ENCODE data around the gene DNAI1.

Gene DNAI1

DNA sequence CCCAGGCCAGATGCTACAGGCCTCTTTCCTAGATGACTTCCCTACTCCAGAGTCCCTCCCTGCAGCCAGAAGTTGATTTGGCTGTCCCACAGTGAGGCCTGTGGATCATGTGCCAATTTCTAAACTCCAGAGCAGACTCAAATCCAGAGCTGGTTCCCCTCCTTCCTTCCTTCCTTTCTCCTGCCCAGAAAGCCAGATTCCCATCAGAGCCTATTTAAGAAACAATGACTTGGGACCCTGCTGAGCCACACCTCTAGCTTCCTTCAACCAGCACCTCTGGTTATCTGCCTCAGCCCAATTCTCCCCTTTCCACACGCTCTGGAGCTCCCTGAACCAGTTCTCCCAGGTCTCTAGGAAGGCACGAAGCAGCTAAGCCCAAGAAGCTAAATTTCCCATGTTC is 7.5 kb upstream of the DNAI1 start:
- no peak for TF ChIP-seq CTCF (IDR thresholded peaks at IDR 0.05; ENCODE audit: low read depth, low read length, missing control alignments)
- no peak overlapping the region for H3K4me3 ChIP-seq (replicated peaks; ENCODE audit: low read depth, low read length)
- DNase-seq (ENCODE audit: extremely low read depth, low read depth): no peak

- no peak for TF ChIP-seq CTCF (IDR thresholded peaks at IDR 0.05; ENCODE audit: low read depth, low read length, missing control alignments)
- no peak for DNase-seq (ENCODE audit: extremely low read depth, low read depth)
- no peak overlapping the region for H3K4me3 ChIP-seq (replicated peaks; ENCODE audit: low read depth, low read length)
Observed at GRCh38 chr9:34451545-34451944, 7.1 kb upstream of the DNAI1 start.

GRCh38 chr9:34452568-34452967 is 6.0 kb upstream of the DNAI1 start:
- no peak for DNase-seq (ENCODE audit: extremely low read depth, low read depth)
- no peak for TF ChIP-seq CTCF (IDR thresholded peaks at IDR 0.05; ENCODE audit: low read depth, low read length, missing control alignments)

GRCh38 chr9:34454571-34455065 is 4.0 kb upstream of the DNAI1 start:
- no peak for DNase-seq (ENCODE audit: extremely low read depth, low read depth)
- no peak for TF ChIP-seq CTCF (IDR thresholded peaks at IDR 0.05; ENCODE audit: low read depth, low read length, missing control alignments)
- H3K4me3 ChIP-seq (replicated peaks; ENCODE audit: low read depth, low read length): no peak overlapping the region

More at GRCh38 chr9:34452568-34452967, 6.0 kb upstream of the DNAI1 start:
- no peak overlapping the region for H3K4me3 ChIP-seq (replicated peaks; ENCODE audit: low read depth, low read length)

- DNase-seq (ENCODE audit: extremely low read depth, low read depth): no peak
- no peak overlapping the region for H3K4me3 ChIP-seq (replicated peaks; ENCODE audit: low read depth, low read length)
- no peak for TF ChIP-seq CTCF (IDR thresholded peaks at IDR 0.05; ENCODE audit: low read depth, low read length, missing control alignments)
Observed at GRCh38 chr9:34456151-34456550, 2.5 kb upstream of the DNAI1 start.

- DNase-seq (ENCODE audit: extremely low read depth, low read depth): no peak
- no peak for TF ChIP-seq CTCF (IDR thresholded peaks at IDR 0.05; ENCODE audit: low read depth, low read length, missing control alignments)
- peak overlapping the region; percentile 52 for H3K4me3 ChIP-seq (replicated peaks; ENCODE audit: low read depth, low read length)
Observed at GRCh38 chr9:34456746-34457145, 1.9 kb upstream of the DNAI1 start.
